Colonic mucosa (tissue), 4 donors: Measurements from ENCODE around the gene KBTBD2. TPM values are rescaled to one million over a fixed set of nuclear protein-coding genes. Genes with fewer than 3 reads are reported as not detected.

Experiments
- DNase-seq: peaks from one replicate; pipeline ENCODE4 v3.0.0-alpha.2; 2020
- H3K27ac ChIP-seq: fragments of 200-600 bp; one replicate; pipeline ENCODE4 v1.8.0; 2021
- H3K27me3 ChIP-seq: fragments of 200-600 bp; one replicate; pipeline ENCODE4 v1.8.0; 2021
- H3K36me3 ChIP-seq: fragments of 200-600 bp; one replicate; pipeline ENCODE4 v1.8.0; 2021
- H3K4me1 ChIP-seq: fragments of 200-600 bp; one replicate; pipeline ENCODE4 v1.8.0; 2021; ENCODE audit warnings: mild to moderate bottlenecking
- H3K4me3 ChIP-seq: fragments of 200-600 bp; one replicate; pipeline ENCODE4 v1.8.0; 2021
- H3K9ac ChIP-seq, 2 donors: one replicate each; pipeline ENCODE4 v1.7.0; 2013; ENCODE audit warnings: control low read depth in 2 of 2, low read depth in 2 of 2, low read length in 2 of 2
- H3K9me3 ChIP-seq: fragments of 200-600 bp; one replicate; pipeline ENCODE4 v1.8.0; 2021
- intact Hi-C: fragments of 100-400 bp; cut with DNase I; formaldehyde crosslinking; loops from one replicate; pipeline ENCODE4 v1.14.1; 2022
- total RNA-seq, 2 donors: library from RNA; stranded (reverse); fragmentation: NEBNext Ultra II Directional in 1 of 2; extraction: Animal tissue kit (Norgen Biotek cat#: 25700) in 1 of 2; gene quantifications; one replicate each; pipeline ENCODE4 v1.2.1, GENCODE V29; 2021
- TF ChIP-seq, protein P1 (sequence below): fragments of 200-600 bp; IDR thresholded peaks from one replicate; pipeline ENCODE4 v1.8.0; 2022; ENCODE audit warnings: antibody characterized with exemption, mild to moderate bottlenecking
- donor health status: healthy.
- donor health status: DM: no; HTN: no; CAD: no.
- donor health status: DM: no; HTN: no; CAD: no.

The KBTBD2 gene
- total RNA-seq, 2 donors from 2014 or later: 18.2 to 33.0 TPM

DNA sequence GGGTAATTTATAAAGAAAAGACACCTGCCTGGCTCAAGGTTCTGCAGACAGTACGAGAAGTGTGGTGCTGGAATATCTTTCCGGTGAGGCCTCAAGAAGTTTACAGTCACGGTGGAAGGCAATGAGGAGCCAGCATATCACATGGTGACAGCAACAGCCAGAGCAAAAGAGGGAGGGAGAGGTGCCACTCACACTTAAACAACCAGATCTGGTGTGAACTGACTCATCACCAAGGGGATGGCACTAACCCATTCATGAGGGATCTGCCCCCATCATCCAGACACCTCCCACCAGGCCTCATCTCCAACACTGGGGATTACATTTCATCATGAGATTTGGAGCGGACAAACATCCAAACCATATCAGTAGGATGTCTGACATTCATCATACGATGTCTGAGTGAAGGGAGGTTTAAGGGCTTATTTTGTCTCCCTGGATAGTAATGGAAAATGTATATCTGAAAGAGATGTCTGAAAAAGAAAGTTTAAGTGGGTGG is 23.5 kb upstream of the KBTBD2 start:
- Histone ChIP-seq H3K4me3 (no peak overlapping the region), H3K9me3 (no peaks in the 10 kb centered on the region), H3K4me1 (no peaks in the 10 kb centered on the region), H3K27ac (no peak overlapping the region), H3K27me3 (no peaks in the 10 kb centered on the region), H3K9ac (no peak overlapping the region), H3K36me3 (no peaks in the 10 kb centered on the region)
- TF ChIP-seq, protein P1, sequence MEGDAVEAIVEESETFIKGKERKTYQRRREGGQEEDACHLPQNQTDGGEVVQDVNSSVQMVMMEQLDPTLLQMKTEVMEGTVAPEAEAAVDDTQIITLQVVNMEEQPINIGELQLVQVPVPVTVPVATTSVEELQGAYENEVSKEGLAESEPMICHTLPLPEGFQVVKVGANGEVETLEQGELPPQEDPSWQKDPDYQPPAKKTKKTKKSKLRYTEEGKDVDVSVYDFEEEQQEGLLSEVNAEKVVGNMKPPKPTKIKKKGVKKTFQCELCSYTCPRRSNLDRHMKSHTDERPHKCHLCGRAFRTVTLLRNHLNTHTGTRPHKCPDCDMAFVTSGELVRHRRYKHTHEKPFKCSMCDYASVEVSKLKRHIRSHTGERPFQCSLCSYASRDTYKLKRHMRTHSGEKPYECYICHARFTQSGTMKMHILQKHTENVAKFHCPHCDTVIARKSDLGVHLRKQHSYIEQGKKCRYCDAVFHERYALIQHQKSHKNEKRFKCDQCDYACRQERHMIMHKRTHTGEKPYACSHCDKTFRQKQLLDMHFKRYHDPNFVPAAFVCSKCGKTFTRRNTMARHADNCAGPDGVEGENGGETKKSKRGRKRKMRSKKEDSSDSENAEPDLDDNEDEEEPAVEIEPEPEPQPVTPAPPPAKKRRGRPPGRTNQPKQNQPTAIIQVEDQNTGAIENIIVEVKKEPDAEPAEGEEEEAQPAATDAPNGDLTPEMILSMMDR: no peak
- intact Hi-C loops: no loop called here
- DNase-seq: no peak

DNA sequence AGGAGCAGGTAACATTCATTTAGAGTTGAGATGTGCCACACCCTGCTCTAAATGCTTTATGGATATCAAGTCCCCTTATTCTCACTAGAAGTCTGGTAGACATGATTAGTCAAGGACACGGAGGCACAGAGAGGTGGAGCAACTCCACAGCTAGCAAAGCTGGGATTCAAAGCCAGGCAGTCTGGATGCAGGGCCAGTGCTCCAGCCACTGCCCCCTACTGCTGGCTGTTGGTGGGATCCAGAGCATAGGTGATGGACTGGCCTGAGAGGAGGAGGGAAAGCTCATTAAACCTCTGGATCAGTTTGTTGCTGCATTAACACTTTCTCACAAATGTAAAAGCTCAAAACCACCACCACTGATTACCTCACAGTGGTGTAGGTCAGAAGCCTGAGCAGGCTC is 22.6 kb upstream of the KBTBD2 start:
- H3K4me3 ChIP-seq: no peak overlapping the region
- H3K27me3 ChIP-seq: no peaks in the 10 kb centered on the region
- no peaks in the 10 kb centered on the region for H3K4me1 ChIP-seq
- H3K27ac ChIP-seq: no peak overlapping the region
- no peaks in the 10 kb centered on the region for H3K36me3 ChIP-seq
- H3K9me3 ChIP-seq: no peaks in the 10 kb centered on the region
- TF ChIP-seq, protein P1: no peak
- intact Hi-C loops: no loop called here
- no peak for DNase-seq
- no peak overlapping the region for H3K9ac ChIP-seq

DNA sequence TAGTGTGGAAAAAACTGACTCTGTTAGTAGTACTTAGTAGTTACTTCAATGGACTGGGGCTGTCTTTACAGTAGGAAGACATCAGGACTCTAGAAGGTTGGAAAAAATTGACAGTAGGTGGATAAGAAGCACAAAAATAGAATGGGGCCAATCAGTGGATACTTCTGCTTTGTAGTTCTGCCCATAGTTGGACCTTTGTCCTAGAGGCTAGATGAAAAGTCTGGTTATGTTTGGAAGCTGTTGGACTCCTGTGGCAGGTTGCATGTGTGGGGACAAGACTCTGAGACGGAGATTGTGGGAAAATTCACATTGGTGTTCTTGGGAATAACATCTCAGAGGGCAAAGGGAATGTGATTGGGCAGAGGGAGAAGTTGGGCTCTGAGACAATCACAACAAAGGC is 18.6 kb upstream of the KBTBD2 start:
- intact Hi-C loops: no loop called here
- Histone ChIP-seq H3K27me3 (no peaks in the 10 kb centered on the region), H3K9me3 (no peaks in the 10 kb centered on the region), H3K4me1 (no peaks in the 10 kb centered on the region), H3K4me3 (no peak overlapping the region), H3K9ac (no peak overlapping the region), H3K27ac (no peak overlapping the region), H3K36me3 (no peaks in the 10 kb centered on the region)
- DNase-seq: no peak
- TF ChIP-seq, protein P1: no peak

- H3K4me3 ChIP-seq: peak overlapping the region; percentile 19
- peak; percentile 60 for DNase-seq
- no peak overlapping the region for H3K27ac ChIP-seq
- no peaks in the 10 kb centered on the region for H3K9me3 ChIP-seq
- intact Hi-C loops: no loop called here
- H3K9ac ChIP-seq: peak overlapping the region in 1 of 2 donors; percentile 40
- no peaks in the 10 kb centered on the region for H3K36me3 ChIP-seq
- TF ChIP-seq, protein P1: no peak
- H3K27me3 ChIP-seq: no peaks in the 10 kb centered on the region
- H3K4me1 ChIP-seq: no peaks in the 10 kb centered on the region
These were observed 13.7 kb upstream of the KBTBD2 start for GRCh38 chr7:32905175-32905662.

GRCh38 chr7:32901629-32902028 is 10.1 kb upstream of the KBTBD2 start:
- H3K4me1 ChIP-seq: no peaks in the 10 kb centered on the region
- H3K9ac ChIP-seq: no peak overlapping the region
- DNase-seq: no peak
- TF ChIP-seq, protein P1: no peak
- no peak overlapping the region for H3K27ac ChIP-seq
- H3K27me3 ChIP-seq: no peaks in the 10 kb centered on the region
- intact Hi-C loops: no loop called here
- H3K9me3 ChIP-seq: no peaks in the 10 kb centered on the region
- H3K4me3 ChIP-seq: no peak overlapping the region
- no peaks in the 10 kb centered on the region for H3K36me3 ChIP-seq
